ENCODE results near the gene ZNF101. TPM values are rescaled to one million over a fixed set of nuclear protein-coding genes. Genes with fewer than 3 reads are reported as not detected.
A peak's percentile ranks its signal among the peaks of the same experiment; 100 is the strongest.

ZNF101 gene
- total and polyA plus RNA-seq, 9 of the 15 experiments (the other 6 are each of a cell fraction or from before 2014, with no cell fraction given): 9.6 to 20.3 (median 12.4) TPM

DNA sequence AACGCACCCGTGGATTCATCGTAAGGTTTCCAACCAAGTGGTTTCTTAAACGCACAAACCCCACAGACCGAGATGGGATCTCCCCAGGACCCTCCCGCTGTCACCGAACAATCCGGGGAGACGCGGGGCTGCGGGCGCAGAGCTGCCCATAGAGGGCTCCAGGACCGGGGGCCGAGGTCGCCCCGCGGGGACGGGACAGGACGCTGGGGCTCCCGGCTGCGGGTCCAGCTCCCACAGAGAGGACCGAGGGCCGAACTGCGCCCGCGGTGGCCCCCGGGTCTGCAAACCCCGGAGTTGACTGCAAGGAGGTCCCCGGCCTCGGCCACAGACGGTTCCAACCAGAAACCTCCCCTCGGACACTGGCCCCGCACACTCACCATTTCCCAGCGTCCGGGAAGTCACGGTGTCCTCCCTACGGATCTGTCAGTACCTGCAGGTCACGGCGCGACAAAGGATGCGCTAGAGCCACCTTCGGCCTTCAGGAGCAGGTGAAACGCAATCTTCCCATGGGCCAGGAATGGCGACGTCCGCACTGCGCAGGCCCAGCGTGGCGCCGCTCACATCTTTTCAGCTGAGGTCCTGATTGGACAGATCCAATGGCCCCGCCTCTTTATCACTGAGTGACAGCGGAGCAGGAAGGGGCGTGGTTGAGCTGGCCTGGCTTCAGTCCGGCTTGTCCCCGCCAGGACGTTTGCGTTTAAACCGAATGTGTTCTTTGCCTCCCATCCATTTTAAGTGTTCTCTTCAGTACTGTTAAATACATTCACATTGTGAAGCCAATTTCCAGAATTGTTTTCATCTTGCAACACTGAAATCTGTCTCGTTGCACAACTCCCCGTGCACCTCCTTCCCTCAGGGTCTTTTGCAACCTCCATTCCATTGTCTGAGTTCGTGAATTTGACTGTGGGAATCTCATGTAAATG lies 64.2 kb downstream of the ZNF101 start, which contains the start of gene ZNF14 (continued):
- TF ChIP-seq, protein P1, sequence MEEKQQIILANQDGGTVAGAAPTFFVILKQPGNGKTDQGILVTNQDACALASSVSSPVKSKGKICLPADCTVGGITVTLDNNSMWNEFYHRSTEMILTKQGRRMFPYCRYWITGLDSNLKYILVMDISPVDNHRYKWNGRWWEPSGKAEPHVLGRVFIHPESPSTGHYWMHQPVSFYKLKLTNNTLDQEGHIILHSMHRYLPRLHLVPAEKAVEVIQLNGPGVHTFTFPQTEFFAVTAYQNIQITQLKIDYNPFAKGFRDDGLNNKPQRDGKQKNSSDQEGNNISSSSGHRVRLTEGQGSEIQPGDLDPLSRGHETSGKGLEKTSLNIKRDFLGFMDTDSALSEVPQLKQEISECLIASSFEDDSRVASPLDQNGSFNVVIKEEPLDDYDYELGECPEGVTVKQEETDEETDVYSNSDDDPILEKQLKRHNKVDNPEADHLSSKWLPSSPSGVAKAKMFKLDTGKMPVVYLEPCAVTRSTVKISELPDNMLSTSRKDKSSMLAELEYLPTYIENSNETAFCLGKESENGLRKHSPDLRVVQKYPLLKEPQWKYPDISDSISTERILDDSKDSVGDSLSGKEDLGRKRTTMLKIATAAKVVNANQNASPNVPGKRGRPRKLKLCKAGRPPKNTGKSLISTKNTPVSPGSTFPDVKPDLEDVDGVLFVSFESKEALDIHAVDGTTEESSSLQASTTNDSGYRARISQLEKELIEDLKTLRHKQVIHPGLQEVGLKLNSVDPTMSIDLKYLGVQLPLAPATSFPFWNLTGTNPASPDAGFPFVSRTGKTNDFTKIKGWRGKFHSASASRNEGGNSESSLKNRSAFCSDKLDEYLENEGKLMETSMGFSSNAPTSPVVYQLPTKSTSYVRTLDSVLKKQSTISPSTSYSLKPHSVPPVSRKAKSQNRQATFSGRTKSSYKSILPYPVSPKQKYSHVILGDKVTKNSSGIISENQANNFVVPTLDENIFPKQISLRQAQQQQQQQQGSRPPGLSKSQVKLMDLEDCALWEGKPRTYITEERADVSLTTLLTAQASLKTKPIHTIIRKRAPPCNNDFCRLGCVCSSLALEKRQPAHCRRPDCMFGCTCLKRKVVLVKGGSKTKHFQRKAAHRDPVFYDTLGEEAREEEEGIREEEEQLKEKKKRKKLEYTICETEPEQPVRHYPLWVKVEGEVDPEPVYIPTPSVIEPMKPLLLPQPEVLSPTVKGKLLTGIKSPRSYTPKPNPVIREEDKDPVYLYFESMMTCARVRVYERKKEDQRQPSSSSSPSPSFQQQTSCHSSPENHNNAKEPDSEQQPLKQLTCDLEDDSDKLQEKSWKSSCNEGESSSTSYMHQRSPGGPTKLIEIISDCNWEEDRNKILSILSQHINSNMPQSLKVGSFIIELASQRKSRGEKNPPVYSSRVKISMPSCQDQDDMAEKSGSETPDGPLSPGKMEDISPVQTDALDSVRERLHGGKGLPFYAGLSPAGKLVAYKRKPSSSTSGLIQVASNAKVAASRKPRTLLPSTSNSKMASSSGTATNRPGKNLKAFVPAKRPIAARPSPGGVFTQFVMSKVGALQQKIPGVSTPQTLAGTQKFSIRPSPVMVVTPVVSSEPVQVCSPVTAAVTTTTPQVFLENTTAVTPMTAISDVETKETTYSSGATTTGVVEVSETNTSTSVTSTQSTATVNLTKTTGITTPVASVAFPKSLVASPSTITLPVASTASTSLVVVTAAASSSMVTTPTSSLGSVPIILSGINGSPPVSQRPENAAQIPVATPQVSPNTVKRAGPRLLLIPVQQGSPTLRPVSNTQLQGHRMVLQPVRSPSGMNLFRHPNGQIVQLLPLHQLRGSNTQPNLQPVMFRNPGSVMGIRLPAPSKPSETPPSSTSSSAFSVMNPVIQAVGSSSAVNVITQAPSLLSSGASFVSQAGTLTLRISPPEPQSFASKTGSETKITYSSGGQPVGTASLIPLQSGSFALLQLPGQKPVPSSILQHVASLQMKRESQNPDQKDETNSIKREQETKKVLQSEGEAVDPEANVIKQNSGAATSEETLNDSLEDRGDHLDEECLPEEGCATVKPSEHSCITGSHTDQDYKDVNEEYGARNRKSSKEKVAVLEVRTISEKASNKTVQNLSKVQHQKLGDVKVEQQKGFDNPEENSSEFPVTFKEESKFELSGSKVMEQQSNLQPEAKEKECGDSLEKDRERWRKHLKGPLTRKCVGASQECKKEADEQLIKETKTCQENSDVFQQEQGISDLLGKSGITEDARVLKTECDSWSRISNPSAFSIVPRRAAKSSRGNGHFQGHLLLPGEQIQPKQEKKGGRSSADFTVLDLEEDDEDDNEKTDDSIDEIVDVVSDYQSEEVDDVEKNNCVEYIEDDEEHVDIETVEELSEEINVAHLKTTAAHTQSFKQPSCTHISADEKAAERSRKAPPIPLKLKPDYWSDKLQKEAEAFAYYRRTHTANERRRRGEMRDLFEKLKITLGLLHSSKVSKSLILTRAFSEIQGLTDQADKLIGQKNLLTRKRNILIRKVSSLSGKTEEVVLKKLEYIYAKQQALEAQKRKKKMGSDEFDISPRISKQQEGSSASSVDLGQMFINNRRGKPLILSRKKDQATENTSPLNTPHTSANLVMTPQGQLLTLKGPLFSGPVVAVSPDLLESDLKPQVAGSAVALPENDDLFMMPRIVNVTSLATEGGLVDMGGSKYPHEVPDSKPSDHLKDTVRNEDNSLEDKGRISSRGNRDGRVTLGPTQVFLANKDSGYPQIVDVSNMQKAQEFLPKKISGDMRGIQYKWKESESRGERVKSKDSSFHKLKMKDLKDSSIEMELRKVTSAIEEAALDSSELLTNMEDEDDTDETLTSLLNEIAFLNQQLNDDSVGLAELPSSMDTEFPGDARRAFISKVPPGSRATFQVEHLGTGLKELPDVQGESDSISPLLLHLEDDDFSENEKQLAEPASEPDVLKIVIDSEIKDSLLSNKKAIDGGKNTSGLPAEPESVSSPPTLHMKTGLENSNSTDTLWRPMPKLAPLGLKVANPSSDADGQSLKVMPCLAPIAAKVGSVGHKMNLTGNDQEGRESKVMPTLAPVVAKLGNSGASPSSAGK (IDR thresholded peaks at IDR 0.05): peak; percentile 83
- TF ChIP-seq RBM14 (IDR thresholded peaks at IDR 0.05; ENCODE audit: borderline replicate concordance, insufficient read depth, low read depth, low read length): 0 out of 2 replicates have a peak, but pooled peaks have one; percentile 77
- no peak for TF ChIP-seq ARNT (IDR thresholded peaks at IDR 0.05)
- 0 out of 2 replicates have a peak, but pooled peaks have one; percentile 47 for TF ChIP-seq TARDBP (IDR thresholded peaks at IDR 0.05)
- no peak for TF ChIP-seq DPF2 (IDR thresholded peaks at IDR 0.05)
- peak; percentile 61; the same call in 1 of the 2 replicates for TF ChIP-seq POLR2AphosphoS5 (IDR thresholded peaks at IDR 0.05; ENCODE audit: control insufficient read depth, insufficient read depth, low read depth, low read length)
- TF ChIP-seq, protein P2, sequence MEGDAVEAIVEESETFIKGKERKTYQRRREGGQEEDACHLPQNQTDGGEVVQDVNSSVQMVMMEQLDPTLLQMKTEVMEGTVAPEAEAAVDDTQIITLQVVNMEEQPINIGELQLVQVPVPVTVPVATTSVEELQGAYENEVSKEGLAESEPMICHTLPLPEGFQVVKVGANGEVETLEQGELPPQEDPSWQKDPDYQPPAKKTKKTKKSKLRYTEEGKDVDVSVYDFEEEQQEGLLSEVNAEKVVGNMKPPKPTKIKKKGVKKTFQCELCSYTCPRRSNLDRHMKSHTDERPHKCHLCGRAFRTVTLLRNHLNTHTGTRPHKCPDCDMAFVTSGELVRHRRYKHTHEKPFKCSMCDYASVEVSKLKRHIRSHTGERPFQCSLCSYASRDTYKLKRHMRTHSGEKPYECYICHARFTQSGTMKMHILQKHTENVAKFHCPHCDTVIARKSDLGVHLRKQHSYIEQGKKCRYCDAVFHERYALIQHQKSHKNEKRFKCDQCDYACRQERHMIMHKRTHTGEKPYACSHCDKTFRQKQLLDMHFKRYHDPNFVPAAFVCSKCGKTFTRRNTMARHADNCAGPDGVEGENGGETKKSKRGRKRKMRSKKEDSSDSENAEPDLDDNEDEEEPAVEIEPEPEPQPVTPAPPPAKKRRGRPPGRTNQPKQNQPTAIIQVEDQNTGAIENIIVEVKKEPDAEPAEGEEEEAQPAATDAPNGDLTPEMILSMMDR (IDR thresholded peaks at IDR 0.05 in 2 of 3, conservative IDR thresholded peaks at IDR 0.05 in 1 of 3; ENCODE audit: insufficient read depth in 2 of 3, low read depth in 1 of 3, low read length in 3 of 3): peak in 1 of 3 experiments; percentile 19; a peak in 2 of 6 replicates
- no peak for TF ChIP-seq RHOXF2B (CRISPR knock-in tag; conservative IDR thresholded peaks at IDR 0.05)
- TF ChIP-seq NR4A1 (CRISPR knock-in tag; IDR thresholded peaks at IDR 0.05): no peak
- no peak for TF ChIP-seq NR4A1 (tag; IDR thresholded peaks at IDR 0.05)
- TF ChIP-seq FOS (IDR thresholded peaks at IDR 0.05; ENCODE audit: extremely low read depth, insufficient read length): peak; percentile 25
- no peak for TF ChIP-seq TCF7L2 (IDR thresholded peaks at IDR 0.05; ENCODE audit: low read depth, low read length)
